NOMO-1 treated with DMSO at 0.1 percent for 48 hours (cell line): ENCODE data around the gene HES4.
A peak's percentile ranks its signal among the peaks of the same experiment; 100 is the strongest.
"Not testable (repeated sequence)": the region's sequence is repeated elsewhere in the genome, so short reads cannot be mapped to it uniquely, and the experiment has no call there.

Source experiments
- DNase-seq: peaks from one replicate; lab custom pipeline; 2025; ENCODE audit not compliant: unreplicated experiment; lab: John Stamatoyannopoulos, UW

Gene HES4

DNA sequence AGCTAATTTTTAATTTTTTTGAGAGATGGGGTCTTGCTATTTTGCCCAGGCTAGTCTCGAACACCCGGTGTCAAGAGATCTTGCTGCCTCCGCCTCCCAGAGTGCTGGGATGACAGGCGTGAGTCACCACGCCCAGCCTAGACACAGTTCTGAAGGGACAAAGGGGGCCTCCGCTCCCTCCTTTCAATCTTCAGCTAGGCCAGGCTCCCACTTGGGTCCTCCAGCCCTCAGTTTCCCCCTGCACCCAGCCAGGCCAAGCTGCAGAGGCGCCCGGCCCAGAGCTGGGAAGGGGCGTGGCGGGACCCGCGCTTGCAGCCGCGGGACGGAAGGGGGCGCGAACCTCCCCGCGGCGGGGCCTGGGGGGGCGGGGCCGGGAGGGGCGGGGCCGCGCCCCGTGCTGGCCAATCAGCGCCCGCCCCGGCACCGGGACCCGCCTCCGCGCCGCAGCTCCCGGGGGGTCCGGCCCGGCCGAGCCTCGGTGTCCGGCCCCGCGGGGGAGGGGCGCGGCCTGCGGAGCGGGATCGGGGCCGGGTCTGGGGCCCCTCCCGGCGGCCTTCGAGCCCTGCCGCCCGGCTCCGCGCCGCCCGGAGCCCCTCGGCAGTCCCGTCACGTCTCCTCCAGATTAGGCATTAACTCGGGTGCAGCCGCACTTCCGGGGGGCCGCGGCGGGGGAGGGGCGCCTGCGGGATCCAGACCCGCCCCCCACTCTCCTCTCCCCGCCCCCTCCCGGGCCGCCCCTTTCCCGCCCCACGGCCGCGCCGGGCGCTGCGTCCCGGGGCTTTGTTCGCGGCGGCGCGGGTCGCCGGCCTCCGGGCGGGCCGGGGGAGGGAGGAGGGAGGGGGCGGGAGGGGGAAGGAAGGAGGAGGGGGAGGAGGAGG is 19.5 kb upstream of the HES4 start:
- peak; percentile 72 for DNase-seq

DNA sequence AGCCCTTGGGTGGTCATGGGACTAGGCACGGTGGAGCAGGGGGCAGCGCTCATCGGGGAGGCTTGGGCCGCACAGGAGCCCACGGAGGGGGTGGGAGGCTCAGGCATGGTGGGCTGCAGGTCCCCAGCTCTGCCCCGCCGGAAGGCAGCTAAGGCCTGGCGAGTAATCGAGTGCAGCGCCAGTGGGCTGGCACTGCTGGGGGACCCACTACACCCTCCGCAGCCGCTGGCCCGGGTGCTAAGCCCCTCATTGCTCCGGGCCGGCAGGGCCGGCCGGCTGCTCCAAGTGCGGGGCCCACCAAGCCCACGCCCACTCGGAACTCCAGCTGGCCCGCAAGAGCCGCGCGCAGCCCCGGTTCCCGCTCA is 18.4 kb upstream of the HES4 start:
- not testable (repeated sequence) for DNase-seq

DNA sequence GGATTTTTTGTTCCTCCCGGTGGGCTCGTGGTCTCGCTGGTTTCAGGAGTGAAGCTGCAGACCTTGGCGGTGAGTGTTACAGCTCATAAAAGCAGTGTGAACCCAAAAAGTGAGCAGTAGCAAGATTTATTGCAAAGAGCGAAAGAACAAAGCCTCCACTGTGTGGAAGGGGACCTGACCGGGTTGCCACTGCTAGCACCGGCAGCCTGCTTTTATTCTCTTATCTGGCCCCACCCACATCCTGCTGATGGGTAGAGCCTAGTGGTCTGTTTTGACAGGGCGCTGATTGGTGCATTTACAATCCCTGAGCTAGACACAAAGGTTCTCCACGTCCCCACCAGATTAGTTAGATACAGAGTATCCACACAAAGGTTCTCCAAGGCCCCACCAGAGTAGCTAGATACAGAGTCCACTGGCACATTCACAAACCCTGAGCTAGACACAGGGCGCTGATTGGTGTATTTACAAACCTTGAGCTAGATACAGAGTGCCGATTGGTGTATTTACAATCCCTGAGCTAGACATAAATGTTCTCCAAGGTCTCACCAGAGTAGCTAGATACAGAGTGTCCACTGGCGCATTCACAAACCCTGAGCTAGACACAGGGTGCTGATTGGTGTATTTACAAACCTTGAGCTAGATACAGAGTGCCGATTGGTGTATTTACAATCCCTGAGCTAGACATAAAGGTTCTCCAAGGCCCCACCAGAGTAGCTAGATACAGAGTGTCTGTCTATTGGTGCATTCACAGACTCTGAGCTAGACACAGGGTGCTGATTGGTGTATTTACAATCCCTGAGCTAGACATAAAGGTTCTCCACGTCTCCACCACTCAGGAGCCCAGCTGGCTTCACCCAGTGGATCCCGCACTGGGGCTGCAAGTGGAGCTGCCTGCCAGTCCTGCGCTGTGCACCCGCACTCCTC is 17.8 kb upstream of the HES4 start:
- not testable (repeated sequence) for DNase-seq

DNA sequence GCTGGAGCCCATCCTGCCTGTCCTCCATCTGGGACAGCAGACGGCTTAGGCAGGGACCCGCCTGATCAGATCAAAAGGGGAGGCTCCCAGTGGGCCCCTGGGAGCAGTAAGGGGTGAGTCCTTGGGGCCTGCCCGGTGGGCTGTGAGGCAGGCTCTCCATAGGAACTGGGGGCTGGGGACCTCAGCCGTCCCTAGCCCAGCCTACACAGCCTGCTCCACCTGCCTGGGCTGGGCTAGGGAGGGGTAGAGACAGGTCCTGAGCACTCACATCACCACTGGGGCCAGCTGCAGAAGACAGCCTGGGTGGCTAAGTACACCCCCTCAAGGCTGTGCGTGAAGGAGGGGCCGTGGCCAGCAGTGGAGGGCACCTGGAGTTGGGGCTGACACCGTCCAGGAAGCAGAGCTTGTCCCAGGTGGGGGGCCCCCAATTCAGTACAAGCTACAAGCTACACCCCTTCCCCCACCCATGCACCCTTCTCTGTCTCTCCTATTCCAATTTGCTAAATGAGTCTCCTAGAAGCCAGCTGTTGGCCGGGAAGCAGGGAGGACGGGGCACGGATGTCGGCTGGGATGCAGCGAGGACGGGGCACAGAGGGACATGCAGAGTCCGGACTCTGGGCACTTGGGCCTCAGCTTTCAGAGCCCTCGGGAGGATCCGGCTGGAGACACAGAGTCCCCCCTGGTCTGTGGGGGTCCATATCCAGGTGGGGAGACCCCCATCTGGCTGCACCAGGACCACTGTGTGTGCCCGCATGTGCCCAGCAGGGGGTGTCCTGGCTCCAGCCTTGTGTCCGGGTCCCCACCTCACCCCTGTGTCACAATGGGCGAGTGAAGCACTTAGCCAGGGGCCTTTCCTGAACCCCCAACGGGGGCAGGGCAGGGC is 15.1 kb upstream of the HES4 start:
- no peak for DNase-seq

DNA sequence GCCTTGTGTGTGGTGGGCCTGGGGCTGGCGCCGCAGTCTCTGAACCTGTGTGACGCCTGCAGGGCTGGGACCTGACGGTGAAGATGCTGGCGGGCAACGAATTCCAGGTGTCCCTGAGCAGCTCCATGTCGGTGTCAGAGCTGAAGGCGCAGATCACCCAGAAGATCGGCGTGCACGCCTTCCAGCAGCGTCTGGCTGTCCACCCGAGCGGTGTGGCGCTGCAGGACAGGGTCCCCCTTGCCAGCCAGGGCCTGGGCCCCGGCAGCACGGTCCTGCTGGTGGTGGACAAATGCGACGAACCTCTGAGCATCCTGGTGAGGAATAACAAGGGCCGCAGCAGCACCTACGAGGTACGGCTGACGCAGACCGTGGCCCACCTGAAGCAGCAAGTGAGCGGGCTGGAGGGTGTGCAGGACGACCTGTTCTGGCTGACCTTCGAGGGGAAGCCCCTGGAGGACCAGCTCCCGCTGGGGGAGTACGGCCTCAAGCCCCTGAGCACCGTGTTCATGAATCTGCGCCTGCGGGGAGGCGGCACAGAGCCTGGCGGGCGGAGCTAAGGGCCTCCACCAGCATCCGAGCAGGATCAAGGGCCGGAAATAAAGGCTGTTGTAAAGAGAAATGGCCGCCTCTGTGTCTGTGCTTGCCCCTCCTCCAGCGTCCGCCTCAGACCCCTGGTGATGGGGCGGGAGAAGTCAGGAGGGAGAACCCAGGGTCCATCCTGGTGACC is 14.2 kb upstream of the HES4 start:
- no peak for DNase-seq

DNA sequence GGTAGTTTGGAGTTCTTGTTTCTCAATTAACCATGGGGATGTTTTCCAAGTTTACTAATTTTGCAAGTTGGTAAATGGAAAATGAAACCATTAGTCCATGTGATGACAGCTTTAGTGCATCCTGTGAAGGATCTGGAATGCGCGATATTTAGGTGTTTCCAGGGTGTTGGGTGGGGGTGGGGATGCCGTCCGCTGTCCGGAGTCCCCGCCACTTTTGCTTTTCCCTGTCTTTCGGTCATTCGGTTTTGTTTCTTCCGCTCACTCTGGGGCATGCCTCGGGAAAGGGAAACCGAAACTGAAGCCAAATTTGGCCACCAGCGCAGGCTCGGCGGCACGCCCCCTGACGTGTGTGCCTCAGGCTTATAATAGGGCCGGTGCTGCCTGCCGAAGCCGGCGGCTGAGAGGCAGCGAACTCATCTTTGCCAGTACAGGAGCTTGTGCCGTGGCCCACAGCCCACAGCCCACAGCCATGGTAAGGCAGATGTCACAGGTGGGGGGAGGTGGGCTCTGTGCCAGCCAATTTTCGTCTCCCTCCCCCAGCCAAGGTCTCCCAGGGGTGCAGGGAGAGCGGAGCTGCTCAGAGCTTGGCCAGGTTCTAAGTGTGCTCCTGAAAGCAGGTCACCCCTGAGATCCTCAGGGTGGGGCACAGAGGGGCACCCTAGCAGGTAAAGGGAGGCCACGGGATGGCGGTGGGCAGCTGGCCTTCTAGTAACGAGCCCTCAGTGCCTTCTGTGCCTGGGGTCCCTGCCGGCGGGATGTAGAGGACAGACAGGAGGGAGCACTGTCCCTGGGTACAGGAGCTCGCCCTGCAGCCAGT is 13.4 kb upstream of the HES4 start, which contains the start of gene ISG15:
ISG15 (plus strand) TSS at position 393 of the 817 bp plus-strand sequence; CDS start at position 470, 77 bp downstream.
- DNase-seq, result peak; percentile 85

DNA sequence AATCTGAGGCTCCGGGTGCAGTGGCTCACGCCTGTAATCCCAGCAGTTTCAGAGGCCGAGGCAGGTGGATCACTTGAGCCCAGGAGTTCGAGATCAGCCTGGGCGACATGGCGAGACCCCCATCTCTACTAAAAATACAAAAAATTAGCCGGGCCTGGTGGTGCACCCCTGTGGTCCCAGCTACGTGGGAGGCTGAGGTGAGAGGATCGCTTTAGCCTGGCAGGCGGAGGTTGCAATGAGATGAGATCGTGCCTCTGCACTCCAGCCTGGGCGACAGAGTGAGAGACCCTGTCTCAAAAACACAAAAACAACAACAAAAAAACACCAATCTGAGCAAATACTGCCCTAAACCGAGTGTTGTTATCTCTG is 12.8 kb upstream of the HES4 start:
- not testable (repeated sequence) for DNase-seq

DNA sequence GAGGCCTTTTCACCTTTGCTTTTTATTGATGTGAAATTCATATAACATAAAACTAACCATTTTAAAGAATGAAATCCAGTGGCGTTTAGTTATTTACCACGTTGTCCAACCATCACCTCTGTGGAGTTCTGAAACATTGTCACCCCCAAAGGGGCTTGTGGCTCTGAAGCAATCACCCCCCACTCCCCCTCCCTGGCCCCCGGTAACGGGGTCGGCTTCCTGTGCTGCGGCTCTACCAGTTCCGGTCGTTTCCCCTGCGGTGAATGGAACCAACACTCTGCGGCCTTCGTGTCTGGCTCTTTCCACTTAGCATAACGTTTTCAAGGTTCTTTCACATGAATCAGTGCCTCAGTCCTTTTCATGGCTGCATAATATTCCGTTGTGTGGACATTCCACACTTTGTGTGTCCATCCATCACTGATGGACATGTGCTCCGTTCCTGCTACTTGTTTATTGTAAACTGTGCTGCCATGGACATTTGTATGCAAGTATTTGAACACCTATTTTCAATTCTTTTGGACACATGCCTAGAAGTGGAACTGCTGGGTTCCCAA is 11.6 kb upstream of the HES4 start:
- DNase-seq, result no peak

DNA sequence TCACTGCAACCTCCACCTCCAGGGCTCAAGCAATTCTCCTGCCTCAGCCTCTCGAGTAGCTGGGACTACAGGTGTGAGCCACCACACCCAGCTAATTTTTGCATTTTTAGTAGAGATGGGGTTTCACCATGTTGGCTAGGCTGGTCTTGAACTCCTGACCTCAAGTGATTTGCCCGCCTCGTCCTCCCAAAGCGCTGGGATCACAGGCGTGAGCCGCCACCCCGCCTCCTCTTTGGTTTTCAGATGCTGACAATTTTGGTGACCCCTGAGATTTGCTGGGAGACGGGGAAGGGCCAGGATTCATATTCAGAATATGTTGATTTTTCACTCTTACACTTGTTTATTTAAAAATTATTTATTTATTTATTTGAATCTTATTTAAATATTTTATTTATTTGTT is 10.2 kb upstream of the HES4 start:
- not testable (repeated sequence) for DNase-seq

DNA sequence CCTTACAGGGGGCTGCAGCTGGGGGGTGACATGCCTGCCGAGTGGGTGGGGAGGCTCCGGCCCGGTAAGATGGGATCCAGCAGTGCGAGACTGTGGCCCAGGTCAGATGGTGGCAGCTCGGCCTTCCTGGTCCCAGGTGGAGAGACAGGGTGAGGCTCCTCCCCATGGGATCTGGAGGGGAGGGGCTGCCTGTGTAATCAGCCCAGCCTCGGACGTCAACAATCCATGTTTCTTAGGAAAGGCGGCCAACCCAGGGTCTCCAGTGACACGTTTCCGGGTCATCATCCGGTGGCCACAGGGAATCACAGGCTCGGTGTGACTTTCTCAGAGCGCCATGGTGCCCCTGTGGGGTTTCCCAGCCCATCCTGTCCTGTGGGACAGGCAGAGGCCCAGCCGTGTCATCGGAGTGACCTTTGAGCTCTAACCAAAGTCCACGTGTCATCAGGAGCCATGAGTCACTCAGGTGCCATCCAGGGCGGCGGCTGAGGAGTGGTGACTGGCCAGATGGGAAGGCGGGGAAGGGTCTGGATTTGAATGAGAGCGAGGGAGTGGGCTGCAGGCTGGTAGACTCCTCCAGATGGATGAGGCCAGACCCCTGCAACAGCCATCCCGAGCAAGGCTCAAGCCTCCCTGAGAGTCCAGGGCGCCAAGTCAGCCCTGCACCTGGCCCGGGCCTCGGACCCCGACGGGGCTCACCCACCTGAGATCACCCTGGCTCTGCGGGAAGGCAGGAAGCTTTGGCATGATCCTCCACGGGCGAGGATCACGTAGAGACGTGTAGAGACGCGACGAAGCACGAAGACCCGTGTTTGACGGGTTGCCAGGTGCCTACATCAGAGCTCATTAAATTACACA is 6.6 kb upstream of the HES4 start:
- DNase-seq, result no peak

DNA sequence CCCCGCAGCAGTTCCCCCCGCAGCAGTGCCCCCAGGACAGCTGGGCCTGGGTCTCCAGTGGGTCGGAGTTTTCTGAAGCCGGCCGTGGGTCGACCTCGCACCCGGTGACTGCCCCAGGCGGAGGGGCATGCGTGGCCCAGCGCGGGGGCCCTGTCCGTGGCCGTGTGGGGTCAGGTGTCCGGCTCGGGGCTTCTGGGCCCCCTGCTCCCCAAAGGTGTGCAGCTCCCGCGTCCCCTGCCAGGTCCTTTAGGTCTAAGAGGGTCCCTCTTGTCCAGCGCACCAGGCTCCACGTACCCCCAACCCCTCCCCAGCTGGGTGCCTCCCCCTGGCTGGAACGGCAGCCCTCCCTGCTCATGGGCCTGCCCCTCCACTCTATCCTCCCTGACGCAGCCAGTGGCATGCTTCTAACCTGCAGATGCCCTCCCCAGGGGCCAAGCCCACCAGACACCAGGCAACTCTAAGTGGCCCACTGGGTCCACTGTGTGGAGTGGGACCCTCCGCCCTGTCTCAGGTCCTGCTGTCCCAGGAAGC is 5.9 kb upstream of the HES4 start:
- no peak for DNase-seq

DNA sequence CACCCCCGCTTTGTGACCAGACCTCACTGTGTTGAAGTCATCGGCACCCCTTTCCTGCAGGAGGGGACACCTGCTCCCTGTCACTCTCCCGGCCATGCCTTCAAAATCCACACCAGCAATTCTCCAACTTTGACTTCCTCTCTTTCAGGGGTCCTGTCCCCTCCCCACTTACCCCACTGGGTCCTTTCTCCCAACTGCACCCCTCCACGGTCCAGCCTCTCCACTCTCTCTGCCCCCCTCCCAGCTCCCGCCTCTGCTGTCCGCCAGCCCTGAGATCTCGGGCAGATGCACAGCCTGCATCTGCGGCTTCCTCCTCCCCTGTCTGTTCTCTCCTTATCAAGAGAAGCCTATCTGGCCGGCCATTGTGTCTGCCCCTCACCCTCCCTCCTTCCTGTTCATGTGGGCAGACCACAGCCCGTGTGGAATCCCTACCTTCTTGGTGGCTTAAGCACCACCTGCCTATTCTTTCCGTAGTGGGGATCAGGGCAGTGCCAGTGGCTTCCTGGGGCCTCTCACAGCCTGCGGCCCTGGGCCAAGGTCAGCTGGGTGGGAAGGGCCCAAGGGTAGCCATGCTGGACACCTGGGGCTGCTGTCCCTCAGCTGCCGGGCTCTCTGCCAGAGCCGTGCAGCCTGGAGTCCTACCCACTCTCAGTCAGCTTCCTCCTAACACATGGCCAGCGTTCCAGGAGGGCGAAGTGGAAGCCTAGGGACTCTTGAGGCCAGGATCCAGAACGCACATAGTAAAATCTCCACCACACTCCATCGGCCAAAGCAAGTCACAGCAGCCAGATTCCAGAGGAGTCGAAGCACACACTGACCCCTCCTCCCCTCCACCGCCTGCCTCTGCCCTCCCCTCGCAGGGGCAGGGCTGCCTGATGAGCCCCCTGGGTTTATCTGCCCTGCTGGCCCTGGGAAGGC is 5.1 kb upstream of the HES4 start:
- no peak for DNase-seq

DNA sequence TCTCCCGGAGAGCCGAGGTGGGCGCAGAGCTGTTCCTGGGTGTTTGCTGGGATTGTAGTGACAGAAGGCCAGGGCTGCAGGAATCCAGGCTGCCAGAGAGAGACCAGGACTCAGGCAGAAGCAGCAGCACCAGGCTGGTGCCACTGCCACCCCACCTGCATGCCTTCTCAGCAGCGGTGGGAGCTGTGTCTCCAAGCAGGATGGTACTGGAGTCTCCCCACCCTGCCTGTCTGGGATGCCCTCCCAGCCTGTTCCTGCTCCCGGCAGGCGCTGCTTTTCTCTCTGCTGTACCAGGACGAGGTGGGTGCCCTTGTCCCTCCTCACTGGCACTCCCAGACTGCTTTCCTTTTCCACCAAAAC is 4.5 kb upstream of the HES4 start:
- no peak for DNase-seq

DNA sequence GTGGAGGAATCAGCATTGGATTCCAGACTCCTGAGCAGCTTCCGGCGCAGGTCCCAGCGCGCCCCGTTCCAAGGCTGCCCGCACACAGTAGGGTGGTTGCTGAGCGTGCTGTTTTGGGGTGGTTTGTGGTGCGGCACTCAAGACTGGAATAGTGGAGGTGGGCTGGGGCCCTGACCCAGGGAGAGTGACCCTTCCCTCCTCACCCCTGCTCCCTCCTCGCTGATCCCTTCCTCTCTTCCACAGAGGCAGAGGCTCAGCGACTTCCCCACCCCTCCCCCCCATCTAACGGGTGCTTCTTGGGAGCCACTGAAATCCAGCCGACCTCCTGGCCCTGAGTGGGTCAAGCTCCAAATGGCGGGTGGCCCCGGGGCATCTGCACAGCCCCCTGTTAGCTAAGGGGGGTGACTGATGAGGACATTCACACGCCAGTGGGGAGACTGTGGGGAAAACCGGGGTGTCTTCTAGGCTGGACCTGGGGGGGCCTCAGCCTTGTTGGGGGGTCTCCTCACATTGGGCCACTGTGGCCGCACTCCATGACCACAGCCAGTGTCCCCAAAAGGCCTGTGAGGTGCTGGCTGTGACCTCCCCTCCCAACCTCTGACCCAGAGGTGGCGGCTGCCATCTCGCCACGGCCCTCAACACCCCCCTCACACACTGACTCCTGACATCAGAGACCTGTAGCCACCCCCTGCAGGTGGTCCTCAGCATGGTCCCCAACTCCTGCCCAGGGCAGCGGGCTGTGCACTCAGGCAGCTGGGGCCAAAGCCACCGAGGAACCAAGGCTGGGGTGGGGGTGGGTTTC is 3.9 kb upstream of the HES4 start:
- DNase-seq, result no peak

DNA sequence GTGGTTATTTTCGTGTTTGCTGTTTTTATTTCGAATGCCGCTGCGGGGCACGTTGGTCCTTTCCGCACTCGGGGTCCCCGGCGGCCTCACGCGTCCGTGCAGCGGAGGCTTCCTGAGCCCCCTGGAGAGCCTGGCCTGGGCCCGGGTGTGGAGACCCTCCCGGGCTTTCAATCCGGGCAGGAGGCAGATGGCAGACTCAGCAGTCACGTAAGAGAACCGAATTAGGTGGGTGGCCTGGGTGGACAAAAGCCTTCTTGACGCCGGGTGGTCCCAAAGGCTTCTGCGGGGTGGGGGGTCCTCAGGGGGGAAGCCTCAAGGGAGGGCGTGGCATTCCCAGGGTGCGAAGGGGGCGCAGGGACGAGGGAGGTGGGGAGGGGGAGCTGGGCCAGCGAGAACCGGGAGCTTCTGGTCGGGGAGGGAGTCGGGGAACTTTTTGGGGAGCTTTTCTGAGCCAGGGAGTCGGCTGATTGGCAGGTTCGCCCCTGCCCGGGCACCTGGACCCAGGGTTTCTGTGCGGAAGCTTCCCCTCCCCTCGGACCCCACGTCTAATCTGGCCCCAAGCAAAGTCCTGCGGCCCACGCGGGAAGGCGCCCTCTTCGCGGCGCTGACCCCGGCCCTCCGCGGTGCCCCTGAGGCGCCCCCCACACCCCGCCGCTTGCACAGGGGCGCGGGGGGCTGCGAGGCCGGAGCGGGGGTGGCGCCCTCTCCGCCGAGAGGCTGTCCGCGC is 1.3 kb upstream of the HES4 start:
- DNase-seq, result no peak
